ENCODE results near the gene CAMTA1. TPM values are rescaled to one million over a fixed set of nuclear protein-coding genes. Genes with fewer than 3 reads are reported as not detected.

The CAMTA1 gene
- total and polyA plus RNA-seq, 4 donors = 18.0 to 93.5 (median 35.8) TPM

DNA sequence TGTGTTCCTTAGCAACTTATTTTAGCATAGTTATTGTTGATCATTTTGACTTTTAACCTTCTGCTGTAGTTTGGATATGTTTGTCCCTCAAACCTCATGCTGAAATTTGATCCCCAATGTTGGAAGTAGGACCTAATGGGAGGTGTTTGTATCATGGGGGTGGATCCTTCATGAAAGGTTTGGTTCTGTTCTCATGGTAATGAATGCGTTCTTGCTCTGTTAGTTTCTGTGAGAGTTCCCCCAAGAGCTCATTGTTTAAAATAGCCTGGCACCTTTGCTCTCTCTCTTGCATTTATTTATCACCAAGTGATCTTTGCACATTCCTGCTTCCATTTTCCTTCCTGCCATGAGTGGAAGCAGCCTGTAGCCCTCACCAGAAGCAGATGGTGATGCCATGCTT lies 613.7 kb downstream of the CAMTA1 start:
- H3K27me3 ChIP-seq (ENCODE audit: control insufficient read depth in 4 of 4, insufficient read depth in 4 of 4, low read length in 3 of 4) = no peaks in the 10 kb centered on the region
- H3K4me1 ChIP-seq (ENCODE audit: control insufficient read depth in 4 of 4, insufficient read depth in 4 of 4, low read length in 3 of 4) = no peaks in the 10 kb centered on the region
- TF ChIP-seq SP1 (IDR thresholded peaks at IDR 0.05) (no peak), TAF1 (conservative IDR thresholded peaks at IDR 0.05) (no peak), JUND (IDR thresholded peaks at IDR 0.05) (no peak), FOXA2 (IDR thresholded peaks at IDR 0.05) (no peak), YY1 (IDR thresholded peaks at IDR 0.05) (no peak), RAD21 (IDR thresholded peaks at IDR 0.05) (no peak), EGR1 (IDR thresholded peaks at IDR 0.05; ENCODE audit: low read depth in 2 of 2) (no peak), HNF4G (IDR thresholded peaks at IDR 0.05) (no peak), HNF4A (conservative IDR thresholded peaks at IDR 0.05) (no peak), GABPA (IDR thresholded peaks at IDR 0.05 in 1 of 2, conservative IDR thresholded peaks at IDR 0.05 in 1 of 2) (no peak), RXRA (IDR thresholded peaks at IDR 0.05) (no peak), NR2F2 (IDR thresholded peaks at IDR 0.05) (no peak), FOXA1 (IDR thresholded peaks at IDR 0.05) (no peak)
- TF ChIP-seq, protein P1, sequence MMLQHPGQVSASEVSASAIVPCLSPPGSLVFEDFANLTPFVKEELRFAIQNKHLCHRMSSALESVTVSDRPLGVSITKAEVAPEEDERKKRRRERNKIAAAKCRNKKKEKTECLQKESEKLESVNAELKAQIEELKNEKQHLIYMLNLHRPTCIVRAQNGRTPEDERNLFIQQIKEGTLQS (IDR thresholded peaks at IDR 0.05) = no peak
- TF ChIP-seq, protein P2, sequence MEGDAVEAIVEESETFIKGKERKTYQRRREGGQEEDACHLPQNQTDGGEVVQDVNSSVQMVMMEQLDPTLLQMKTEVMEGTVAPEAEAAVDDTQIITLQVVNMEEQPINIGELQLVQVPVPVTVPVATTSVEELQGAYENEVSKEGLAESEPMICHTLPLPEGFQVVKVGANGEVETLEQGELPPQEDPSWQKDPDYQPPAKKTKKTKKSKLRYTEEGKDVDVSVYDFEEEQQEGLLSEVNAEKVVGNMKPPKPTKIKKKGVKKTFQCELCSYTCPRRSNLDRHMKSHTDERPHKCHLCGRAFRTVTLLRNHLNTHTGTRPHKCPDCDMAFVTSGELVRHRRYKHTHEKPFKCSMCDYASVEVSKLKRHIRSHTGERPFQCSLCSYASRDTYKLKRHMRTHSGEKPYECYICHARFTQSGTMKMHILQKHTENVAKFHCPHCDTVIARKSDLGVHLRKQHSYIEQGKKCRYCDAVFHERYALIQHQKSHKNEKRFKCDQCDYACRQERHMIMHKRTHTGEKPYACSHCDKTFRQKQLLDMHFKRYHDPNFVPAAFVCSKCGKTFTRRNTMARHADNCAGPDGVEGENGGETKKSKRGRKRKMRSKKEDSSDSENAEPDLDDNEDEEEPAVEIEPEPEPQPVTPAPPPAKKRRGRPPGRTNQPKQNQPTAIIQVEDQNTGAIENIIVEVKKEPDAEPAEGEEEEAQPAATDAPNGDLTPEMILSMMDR (IDR thresholded peaks at IDR 0.05; ENCODE audit: low read depth, low read length, missing input control) = no peak
- TF ChIP-seq, protein P3, sequence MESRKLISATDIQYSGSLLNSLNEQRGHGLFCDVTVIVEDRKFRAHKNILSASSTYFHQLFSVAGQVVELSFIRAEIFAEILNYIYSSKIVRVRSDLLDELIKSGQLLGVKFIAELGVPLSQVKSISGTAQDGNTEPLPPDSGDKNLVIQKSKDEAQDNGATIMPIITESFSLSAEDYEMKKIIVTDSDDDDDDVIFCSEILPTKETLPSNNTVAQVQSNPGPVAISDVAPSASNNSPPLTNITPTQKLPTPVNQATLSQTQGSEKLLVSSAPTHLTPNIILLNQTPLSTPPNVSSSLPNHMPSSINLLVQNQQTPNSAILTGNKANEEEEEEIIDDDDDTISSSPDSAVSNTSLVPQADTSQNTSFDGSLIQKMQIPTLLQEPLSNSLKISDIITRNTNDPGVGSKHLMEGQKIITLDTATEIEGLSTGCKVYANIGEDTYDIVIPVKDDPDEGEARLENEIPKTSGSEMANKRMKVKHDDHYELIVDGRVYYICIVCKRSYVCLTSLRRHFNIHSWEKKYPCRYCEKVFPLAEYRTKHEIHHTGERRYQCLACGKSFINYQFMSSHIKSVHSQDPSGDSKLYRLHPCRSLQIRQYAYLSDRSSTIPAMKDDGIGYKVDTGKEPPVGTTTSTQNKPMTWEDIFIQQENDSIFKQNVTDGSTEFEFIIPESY (IDR thresholded peaks at IDR 0.05) = no peak
- TF ChIP-seq, protein P4, sequence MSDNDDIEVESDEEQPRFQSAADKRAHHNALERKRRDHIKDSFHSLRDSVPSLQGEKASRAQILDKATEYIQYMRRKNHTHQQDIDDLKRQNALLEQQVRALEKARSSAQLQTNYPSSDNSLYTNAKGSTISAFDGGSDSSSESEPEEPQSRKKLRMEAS (IDR thresholded peaks at IDR 0.05) = no peak
- TF ChIP-seq, protein P5, sequence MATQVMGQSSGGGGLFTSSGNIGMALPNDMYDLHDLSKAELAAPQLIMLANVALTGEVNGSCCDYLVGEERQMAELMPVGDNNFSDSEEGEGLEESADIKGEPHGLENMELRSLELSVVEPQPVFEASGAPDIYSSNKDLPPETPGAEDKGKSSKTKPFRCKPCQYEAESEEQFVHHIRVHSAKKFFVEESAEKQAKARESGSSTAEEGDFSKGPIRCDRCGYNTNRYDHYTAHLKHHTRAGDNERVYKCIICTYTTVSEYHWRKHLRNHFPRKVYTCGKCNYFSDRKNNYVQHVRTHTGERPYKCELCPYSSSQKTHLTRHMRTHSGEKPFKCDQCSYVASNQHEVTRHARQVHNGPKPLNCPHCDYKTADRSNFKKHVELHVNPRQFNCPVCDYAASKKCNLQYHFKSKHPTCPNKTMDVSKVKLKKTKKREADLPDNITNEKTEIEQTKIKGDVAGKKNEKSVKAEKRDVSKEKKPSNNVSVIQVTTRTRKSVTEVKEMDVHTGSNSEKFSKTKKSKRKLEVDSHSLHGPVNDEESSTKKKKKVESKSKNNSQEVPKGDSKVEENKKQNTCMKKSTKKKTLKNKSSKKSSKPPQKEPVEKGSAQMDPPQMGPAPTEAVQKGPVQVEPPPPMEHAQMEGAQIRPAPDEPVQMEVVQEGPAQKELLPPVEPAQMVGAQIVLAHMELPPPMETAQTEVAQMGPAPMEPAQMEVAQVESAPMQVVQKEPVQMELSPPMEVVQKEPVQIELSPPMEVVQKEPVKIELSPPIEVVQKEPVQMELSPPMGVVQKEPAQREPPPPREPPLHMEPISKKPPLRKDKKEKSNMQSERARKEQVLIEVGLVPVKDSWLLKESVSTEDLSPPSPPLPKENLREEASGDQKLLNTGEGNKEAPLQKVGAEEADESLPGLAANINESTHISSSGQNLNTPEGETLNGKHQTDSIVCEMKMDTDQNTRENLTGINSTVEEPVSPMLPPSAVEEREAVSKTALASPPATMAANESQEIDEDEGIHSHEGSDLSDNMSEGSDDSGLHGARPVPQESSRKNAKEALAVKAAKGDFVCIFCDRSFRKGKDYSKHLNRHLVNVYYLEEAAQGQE (IDR thresholded peaks at IDR 0.05) = no peak
- 63% methylated on average over 1 of the region's 1 CpG for WGBS
- DNase-seq (ENCODE audit: low spot score) = no peak
- H3K4me3 ChIP-seq (ENCODE audit: low read depth in 1 of 3, low read length in 3 of 3) = no peak overlapping the region
- no peaks in the 10 kb centered on the region for H3K36me3 ChIP-seq (ENCODE audit: control insufficient read depth in 4 of 4, insufficient read depth in 3 of 4, low read depth in 1 of 4, low read length in 3 of 4)
- H3K9me3 ChIP-seq (ENCODE audit: control insufficient read depth in 4 of 4, low read length in 3 of 4) = peaks cover 4 to 9% (median 6%) of the 10 kb centered on the region in 4 donors
- no peak overlapping the region for H3K9ac ChIP-seq (ENCODE audit: low read depth in 1 of 2, low read length in 2 of 2)
- H3K27ac ChIP-seq (ENCODE audit: low read depth in 1 of 2, low read length in 2 of 2) = no peak overlapping the region

Measured in liver (tissue), 9 donors.